HG02884 (cell line): ENCODE data around the gene MORN3.
"Not testable (repeated sequence)": the region's sequence is repeated elsewhere in the genome, so short reads cannot be mapped to it uniquely, and the experiment has no call there.

Source experiments
- ATAC-seq: cut with Tn5 transposase; IDR thresholded peaks from one replicate; pipeline ENCODE4 v1.9.1; 2021; ENCODE audit warnings: mild to moderate bottlenecking, moderate library complexity; ENCODE audit not compliant: unreplicated experiment

Gene MORN3

GRCh38 chr12:121693155-121693687, 23.8 kb upstream of the MORN3 start:
- no peak for ATAC-seq

- not testable (repeated sequence) for ATAC-seq
Observed at GRCh38 chr12:121692744-121693143, 23.3 kb upstream of the MORN3 start.

GRCh38 chr12:121689430-121689829, 20.0 kb upstream of the MORN3 start:
- no peak for ATAC-seq

GRCh38 chr12:121688966-121689365, 19.5 kb upstream of the MORN3 start:
- no peak for ATAC-seq

- not testable (repeated sequence) for ATAC-seq
Observed at GRCh38 chr12:121679661-121680197, 10.3 kb upstream of the MORN3 start.

- ATAC-seq: no peak
Observed at GRCh38 chr12:121678716-121679300, 9.4 kb upstream of the MORN3 start.

- ATAC-seq: no peak
Observed at GRCh38 chr12:121678305-121678704, 8.9 kb upstream of the MORN3 start.

- no peak for ATAC-seq
Observed at GRCh38 chr12:121676190-121676589, 6.7 kb upstream of the MORN3 start.

GRCh38 chr12:121673013-121673511, 3.6 kb upstream of the MORN3 start:
- ATAC-seq: no peak

- ATAC-seq: no peak
Observed at GRCh38 chr12:121668750-121669520, 519 bp downstream of the MORN3 start.

- not testable (repeated sequence) for ATAC-seq
Observed at GRCh38 chr12:121666829-121667228, 2.6 kb downstream of the MORN3 start.

GRCh38 chr12:121663610-121663929, 5.9 kb downstream of the MORN3 start:
- no peak for ATAC-seq

GRCh38 chr12:121661353-121662105, 7.9 kb downstream of the MORN3 start:
- ATAC-seq: not testable (repeated sequence)

GRCh38 chr12:121657305-121658008, 12.0 kb downstream of the MORN3 start:
- ATAC-seq: no peak

GRCh38 chr12:121656122-121656521, 13.3 kb downstream of the MORN3 start:
- no peak for ATAC-seq

- ATAC-seq: no peak
Observed at GRCh38 chr12:121653999-121654398, 15.5 kb downstream of the MORN3 start.

- no peak for ATAC-seq
Observed at GRCh38 chr12:121652767-121653497, 16.5 kb downstream of the MORN3 start.

- ATAC-seq: no peak
Observed at GRCh38 chr12:121651320-121651719, 18.1 kb downstream of the MORN3 start.

- no peak for ATAC-seq
Observed at GRCh38 chr12:121649819-121650353, 19.6 kb downstream of the MORN3 start.

GRCh38 chr12:121649322-121649721, 20.1 kb downstream of the MORN3 start:
- no peak for ATAC-seq
